Measurements from ENCODE around the gene AFF2.

DNA sequence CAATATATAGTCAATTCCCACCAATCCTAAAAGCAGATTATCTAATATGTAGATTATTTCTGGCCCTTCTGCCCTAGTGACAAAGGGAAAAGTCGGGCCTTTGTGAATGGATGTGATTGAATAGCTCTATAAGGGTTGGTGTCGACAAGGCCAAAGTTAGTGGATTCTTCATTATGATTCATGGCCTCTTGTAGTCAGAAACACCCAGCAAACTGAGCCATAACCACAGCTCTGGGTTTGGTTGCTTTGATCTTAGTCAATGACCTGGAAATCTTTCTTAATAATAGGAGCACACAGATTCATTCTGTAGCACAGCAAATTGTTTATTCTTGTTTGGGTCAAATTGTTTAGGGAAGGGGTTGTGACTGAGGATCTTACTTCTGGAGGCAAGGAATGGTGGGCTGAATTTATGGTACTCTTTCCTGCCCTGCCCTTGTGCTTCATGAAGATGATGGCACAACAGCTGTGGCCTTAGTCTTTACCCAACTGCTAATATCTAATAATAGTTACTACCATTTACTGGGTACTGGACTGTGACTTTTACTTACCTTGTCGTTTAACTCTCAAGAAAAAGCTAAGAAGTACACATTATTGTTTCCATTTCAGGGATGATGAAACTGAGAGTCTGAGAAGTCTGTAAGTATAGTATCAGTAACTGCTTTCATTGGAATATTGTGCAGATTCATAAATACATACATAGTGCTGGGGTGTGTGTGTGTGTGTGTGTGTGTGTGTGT is 74.0 kb downstream of the AFF2 start:
- TF ChIP-seq, protein P1, sequence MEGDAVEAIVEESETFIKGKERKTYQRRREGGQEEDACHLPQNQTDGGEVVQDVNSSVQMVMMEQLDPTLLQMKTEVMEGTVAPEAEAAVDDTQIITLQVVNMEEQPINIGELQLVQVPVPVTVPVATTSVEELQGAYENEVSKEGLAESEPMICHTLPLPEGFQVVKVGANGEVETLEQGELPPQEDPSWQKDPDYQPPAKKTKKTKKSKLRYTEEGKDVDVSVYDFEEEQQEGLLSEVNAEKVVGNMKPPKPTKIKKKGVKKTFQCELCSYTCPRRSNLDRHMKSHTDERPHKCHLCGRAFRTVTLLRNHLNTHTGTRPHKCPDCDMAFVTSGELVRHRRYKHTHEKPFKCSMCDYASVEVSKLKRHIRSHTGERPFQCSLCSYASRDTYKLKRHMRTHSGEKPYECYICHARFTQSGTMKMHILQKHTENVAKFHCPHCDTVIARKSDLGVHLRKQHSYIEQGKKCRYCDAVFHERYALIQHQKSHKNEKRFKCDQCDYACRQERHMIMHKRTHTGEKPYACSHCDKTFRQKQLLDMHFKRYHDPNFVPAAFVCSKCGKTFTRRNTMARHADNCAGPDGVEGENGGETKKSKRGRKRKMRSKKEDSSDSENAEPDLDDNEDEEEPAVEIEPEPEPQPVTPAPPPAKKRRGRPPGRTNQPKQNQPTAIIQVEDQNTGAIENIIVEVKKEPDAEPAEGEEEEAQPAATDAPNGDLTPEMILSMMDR (IDR thresholded peaks at IDR 0.05): no peak
- no peak for TF ChIP-seq POLR2A (IDR thresholded peaks at IDR 0.05)

Data from testis (tissue), 2 donors.